ENCODE data around the gene MACROD2. TPM values are rescaled to one million over a fixed set of nuclear protein-coding genes. Genes with fewer than 3 reads are reported as not detected.

MACROD2 gene
- total RNA-seq, 1 experiment from 2014 or later: not detected

GRCh38 chr20:14313341-14314020, 318.2 kb downstream of the MACROD2 start:
- Histone ChIP-seq H3K36me3 (no peaks in the 10 kb centered on the region), H3K27me3 (replicated peaks) (no peaks in the 10 kb centered on the region), H3K9me3 (replicated peaks) (no peaks in the 10 kb centered on the region; the same call in 1 of the 2 replicates), H3K27ac (no peak overlapping the region), H3K4me3 (no peak overlapping the region), H3K4me1 (replicated peaks) (no peaks in the 10 kb centered on the region)
- DNase-seq (ENCODE audit: low read depth in 1 of 2, low spot score in 2 of 2): no peak

- Histone ChIP-seq H3K36me3 (no peaks in the 10 kb centered on the region), H3K4me3 (no peak overlapping the region), H3K4me1 (replicated peaks) (no peaks in the 10 kb centered on the region), H3K27me3 (replicated peaks) (no peaks in the 10 kb centered on the region), H3K9me3 (replicated peaks) (0 out of 2 replicates have a peak, but pooled peaks cover 2% of the 10 kb centered on the region), H3K27ac (no peak overlapping the region)
- no peak for DNase-seq (ENCODE audit: low read depth in 1 of 2, low spot score in 2 of 2)
Observed at GRCh38 chr20:14319704-14320103, 324.4 kb downstream of the MACROD2 start.

- H3K27me3 ChIP-seq (replicated peaks): no peaks in the 10 kb centered on the region
- H3K36me3 ChIP-seq: no peaks in the 10 kb centered on the region
- no peaks in the 10 kb centered on the region for H3K9me3 ChIP-seq (replicated peaks)
- H3K4me1 ChIP-seq (replicated peaks): no peaks in the 10 kb centered on the region; the same call in 1 of the 2 replicates
- H3K27ac ChIP-seq: no peak overlapping the region
- H3K4me3 ChIP-seq: no peak overlapping the region
- DNase-seq (ENCODE audit: low read depth in 1 of 2, low spot score in 2 of 2): no peak
Observed at GRCh38 chr20:14331646-14332045, 336.3 kb downstream of the MACROD2 start.

- Histone ChIP-seq H3K9me3 (replicated peaks) (no peaks in the 10 kb centered on the region), H3K36me3 (no peaks in the 10 kb centered on the region), H3K4me3 (no peak overlapping the region), H3K4me1 (replicated peaks) (no peaks in the 10 kb centered on the region; the same call in 1 of the 2 replicates), H3K27me3 (replicated peaks) (no peaks in the 10 kb centered on the region), H3K27ac (no peak overlapping the region)
- no peak for DNase-seq (ENCODE audit: low read depth in 1 of 2, low spot score in 2 of 2)
Observed at GRCh38 chr20:14332866-14333265, 337.6 kb downstream of the MACROD2 start.

GRCh38 chr20:14333721-14334120, 338.4 kb downstream of the MACROD2 start:
- Histone ChIP-seq H3K27ac (no peak overlapping the region), H3K4me3 (no peak overlapping the region)

GRCh38 chr20:14334306-14334930, 339.1 kb downstream of the MACROD2 start:
- H3K27ac ChIP-seq: no peak overlapping the region
- no peak for DNase-seq (ENCODE audit: low read depth in 1 of 2, low spot score in 2 of 2)
- H3K4me3 ChIP-seq: no peak overlapping the region

More at GRCh38 chr20:14333721-14334120, 338.4 kb downstream of the MACROD2 start:
- H3K9me3 ChIP-seq (replicated peaks): no peaks in the 10 kb centered on the region
- H3K27me3 ChIP-seq (replicated peaks): no peaks in the 10 kb centered on the region
- no peaks in the 10 kb centered on the region for H3K36me3 ChIP-seq
- no peaks in the 10 kb centered on the region; the same call in 1 of the 2 replicates for H3K4me1 ChIP-seq (replicated peaks)
- DNase-seq (ENCODE audit: low read depth in 1 of 2, low spot score in 2 of 2): no peak

GRCh38 chr20:14335052-14335451, 339.7 kb downstream of the MACROD2 start:
- Histone ChIP-seq H3K27ac (no peak overlapping the region), H3K4me1 (replicated peaks) (no peaks in the 10 kb centered on the region; the same call in 1 of the 2 replicates), H3K36me3 (no peaks in the 10 kb centered on the region), H3K27me3 (replicated peaks) (no peaks in the 10 kb centered on the region), H3K9me3 (replicated peaks) (no peaks in the 10 kb centered on the region), H3K4me3 (no peak overlapping the region)
- DNase-seq (ENCODE audit: low read depth in 1 of 2, low spot score in 2 of 2): no peak

More at GRCh38 chr20:14334306-14334930, 339.1 kb downstream of the MACROD2 start:
- Histone ChIP-seq H3K36me3 (no peaks in the 10 kb centered on the region), H3K9me3 (replicated peaks) (no peaks in the 10 kb centered on the region), H3K27me3 (replicated peaks) (no peaks in the 10 kb centered on the region), H3K4me1 (replicated peaks) (no peaks in the 10 kb centered on the region; the same call in 1 of the 2 replicates)

- Histone ChIP-seq H3K4me3 (peak overlapping the region; percentile 29), H3K9me3 (replicated peaks) (no peaks in the 10 kb centered on the region), H3K27ac (no peak overlapping the region), H3K36me3 (no peaks in the 10 kb centered on the region), H3K4me1 (replicated peaks) (no peaks in the 10 kb centered on the region; the same call in 1 of the 2 replicates), H3K27me3 (replicated peaks) (no peaks in the 10 kb centered on the region)
- peak in 1 of 2 experiments; percentile 2 for DNase-seq (ENCODE audit: low read depth in 1 of 2, low spot score in 2 of 2)
Observed at GRCh38 chr20:14336686-14337085, 341.4 kb downstream of the MACROD2 start.

- no peaks in the 10 kb centered on the region for H3K9me3 ChIP-seq (replicated peaks)
- no peaks in the 10 kb centered on the region; the same call in 1 of the 2 replicates for H3K4me1 ChIP-seq (replicated peaks)
Observed at GRCh38 chr20:14337400-14338171, 342.3 kb downstream of the MACROD2 start, which contains the start of gene FLRT3. Gene FLRT3 (minus strand): TSS chr20:14337612. CDS start chr20:14327506, 10,106 bp downstream.

GRCh38 chr20:14341801-14342200, 346.5 kb downstream of the MACROD2 start:
- H3K9me3 ChIP-seq (replicated peaks): no peaks in the 10 kb centered on the region
- H3K4me1 ChIP-seq (replicated peaks): no peaks in the 10 kb centered on the region; the same call in 1 of the 2 replicates
- no peak for DNase-seq (ENCODE audit: low read depth in 1 of 2, low spot score in 2 of 2)
- H3K4me3 ChIP-seq: no peak overlapping the region
- H3K27me3 ChIP-seq (replicated peaks): no peaks in the 10 kb centered on the region
- H3K27ac ChIP-seq: no peak overlapping the region
- no peaks in the 10 kb centered on the region for H3K36me3 ChIP-seq

More at GRCh38 chr20:14337400-14338171, 342.3 kb downstream of the MACROD2 start, which contains the start of gene FLRT3:
- H3K27me3 ChIP-seq (replicated peaks): no peaks in the 10 kb centered on the region
- H3K36me3 ChIP-seq: no peaks in the 10 kb centered on the region
- peak; percentile 72 to 74 for DNase-seq (ENCODE audit: low read depth in 1 of 2, low spot score in 2 of 2)
- peak within 1 kb of the TSS; percentile 29 for H3K4me3 ChIP-seq
- H3K27ac ChIP-seq: no peak within 1 kb of the TSS

GRCh38 chr20:14342918-14343317, 347.6 kb downstream of the MACROD2 start:
- Histone ChIP-seq H3K27ac (no peak overlapping the region), H3K4me1 (replicated peaks) (no peaks in the 10 kb centered on the region), H3K4me3 (no peak overlapping the region), H3K36me3 (no peaks in the 10 kb centered on the region), H3K27me3 (replicated peaks) (no peaks in the 10 kb centered on the region), H3K9me3 (replicated peaks) (no peaks in the 10 kb centered on the region)
- DNase-seq (ENCODE audit: low read depth in 1 of 2, low spot score in 2 of 2): no peak

GRCh38 chr20:14343491-14344065, 348.3 kb downstream of the MACROD2 start:
- H3K9me3 ChIP-seq (replicated peaks): no peaks in the 10 kb centered on the region
- H3K27ac ChIP-seq: no peak overlapping the region
- H3K36me3 ChIP-seq: no peaks in the 10 kb centered on the region
- H3K4me3 ChIP-seq: no peak overlapping the region
- H3K4me1 ChIP-seq (replicated peaks): no peaks in the 10 kb centered on the region
- no peak for DNase-seq (ENCODE audit: low read depth in 1 of 2, low spot score in 2 of 2)
- H3K27me3 ChIP-seq (replicated peaks): no peaks in the 10 kb centered on the region

GRCh38 chr20:14344746-14345145, 349.4 kb downstream of the MACROD2 start:
- no peaks in the 10 kb centered on the region for H3K9me3 ChIP-seq (replicated peaks)

More at GRCh38 chr20:14344746-14345145, 349.4 kb downstream of the MACROD2 start:
- H3K4me1 ChIP-seq (replicated peaks): no peaks in the 10 kb centered on the region
- DNase-seq (ENCODE audit: low read depth in 1 of 2, low spot score in 2 of 2): no peak
- H3K27ac ChIP-seq: no peak overlapping the region
- H3K36me3 ChIP-seq: no peaks in the 10 kb centered on the region
- no peak overlapping the region for H3K4me3 ChIP-seq
- no peaks in the 10 kb centered on the region for H3K27me3 ChIP-seq (replicated peaks)
